ENCODE measurements around the gene YAP1.

Gene YAP1

DNA sequence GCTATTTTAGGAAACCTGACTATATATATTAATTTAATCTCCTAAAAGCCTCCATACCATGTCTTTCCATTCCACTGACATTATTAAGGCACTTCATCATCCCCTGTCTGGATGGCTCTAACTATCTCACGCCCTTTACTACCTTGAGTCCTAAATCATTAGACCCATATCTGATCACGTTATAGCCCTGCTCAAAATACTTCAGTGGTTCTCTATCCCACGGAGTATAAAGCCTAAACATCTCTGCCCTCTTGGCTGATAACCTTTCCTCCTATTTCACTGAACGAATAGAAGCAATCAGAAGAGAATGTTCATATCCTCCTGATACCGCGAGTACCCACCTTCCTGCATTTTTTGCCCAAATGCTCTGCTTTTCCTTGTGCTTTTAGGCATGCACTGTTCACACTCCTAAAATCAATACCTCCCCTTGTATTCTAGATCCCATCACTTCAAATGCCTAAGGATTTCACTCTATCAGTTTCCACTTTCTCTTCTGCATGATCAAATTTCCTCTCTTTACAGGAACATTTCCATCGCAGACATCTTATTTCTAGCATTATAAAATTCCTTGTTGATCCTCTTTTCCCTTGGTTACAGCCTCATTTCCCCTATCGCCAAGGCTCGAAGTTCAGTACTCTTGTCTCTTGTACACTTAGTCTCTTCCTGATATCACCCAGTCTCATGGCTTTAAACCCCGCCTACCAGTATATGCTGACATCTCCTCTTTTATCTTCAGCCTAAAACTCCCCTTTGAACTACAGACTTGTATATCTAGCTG is 162.0 kb downstream of the YAP1 start (continued):
- TF ChIP-seq, protein P1, sequence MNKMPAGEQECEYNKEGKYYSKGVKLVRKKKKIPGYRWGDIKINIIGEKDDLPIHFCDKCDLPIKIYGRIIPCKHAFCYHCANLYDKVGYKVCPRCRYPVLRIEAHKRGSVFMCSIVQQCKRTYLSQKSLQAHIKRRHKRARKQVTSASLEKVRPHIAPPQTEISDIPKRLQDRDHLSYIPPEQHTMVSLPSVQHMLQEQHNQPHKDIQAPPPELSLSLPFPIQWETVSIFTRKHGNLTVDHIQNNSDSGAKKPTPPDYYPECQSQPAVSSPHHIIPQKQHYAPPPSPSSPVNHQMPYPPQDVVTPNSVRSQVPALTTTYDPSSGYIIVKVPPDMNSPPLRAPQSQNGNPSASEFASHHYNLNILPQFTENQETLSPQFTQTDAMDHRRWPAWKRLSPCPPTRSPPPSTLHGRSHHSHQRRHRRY (tag by site-specific recombination; IDR thresholded peaks at IDR 0.05) = no peak

DNA sequence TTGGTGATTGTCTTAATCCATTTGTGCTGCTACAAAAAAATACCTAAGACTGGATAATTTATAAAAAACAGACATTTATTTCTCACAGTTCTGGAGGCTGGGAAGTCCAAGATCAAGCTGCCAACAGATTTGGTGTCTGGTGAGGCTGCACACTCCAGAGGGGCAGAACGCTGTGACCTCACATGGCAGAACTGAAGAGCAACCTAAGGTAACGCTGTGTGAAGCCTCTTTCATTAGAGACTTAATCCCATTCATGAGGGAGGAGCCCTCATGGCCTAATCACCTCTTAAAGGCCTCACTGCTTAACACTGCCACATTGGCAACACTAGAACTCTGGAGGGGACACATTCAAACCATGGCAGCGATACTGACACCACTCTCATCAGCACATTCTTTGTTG is 164.4 kb downstream of the YAP1 start:
- no peak overlapping the region for H3K4me3 ChIP-seq (ENCODE audit: low read depth, low read length)
- ChIA-PET CTCF (interaction anchor here (0.9 kb wide), 1 partner anchor 20 kb away, joined by 3 read pairs; no protein-coding TSS in a partner anchor), POLR2A (no interaction called here)
- H3K36me3 ChIP-seq (ENCODE audit: control insufficient read depth in 2 of 2, insufficient read depth in 1 of 2, low read length in 2 of 2) = no peaks in the 10 kb centered on the region
- H3K27ac ChIP-seq (ENCODE audit: extremely low read depth, low read depth, low read length) = no peak overlapping the region
- no peaks in the 10 kb centered on the region for H3K4me1 ChIP-seq (ENCODE audit: control insufficient read depth, insufficient read depth, low read length)
- peak; percentile 23 for TF ChIP-seq SETDB1 (IDR thresholded peaks at IDR 0.05; ENCODE audit: insufficient read length, low read length)
- no peak for TF ChIP-seq ZNF670 (tag by site-specific recombination; IDR thresholded peaks at IDR 0.05; ENCODE audit: low read depth)
- TF ChIP-seq, protein P2, sequence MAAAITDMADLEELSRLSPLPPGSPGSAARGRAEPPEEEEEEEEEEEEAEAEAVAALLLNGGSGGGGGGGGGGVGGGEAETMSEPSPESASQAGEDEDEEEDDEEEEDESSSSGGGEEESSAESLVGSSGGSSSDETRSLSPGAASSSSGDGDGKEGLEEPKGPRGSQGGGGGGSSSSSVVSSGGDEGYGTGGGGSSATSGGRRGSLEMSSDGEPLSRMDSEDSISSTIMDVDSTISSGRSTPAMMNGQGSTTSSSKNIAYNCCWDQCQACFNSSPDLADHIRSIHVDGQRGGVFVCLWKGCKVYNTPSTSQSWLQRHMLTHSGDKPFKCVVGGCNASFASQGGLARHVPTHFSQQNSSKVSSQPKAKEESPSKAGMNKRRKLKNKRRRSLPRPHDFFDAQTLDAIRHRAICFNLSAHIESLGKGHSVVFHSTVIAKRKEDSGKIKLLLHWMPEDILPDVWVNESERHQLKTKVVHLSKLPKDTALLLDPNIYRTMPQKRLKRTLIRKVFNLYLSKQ (tag by site-specific recombination; IDR thresholded peaks at IDR 0.05; ENCODE audit: borderline replicate concordance) = no peak
- no peak for TF ChIP-seq ZXDB (tag by site-specific recombination; IDR thresholded peaks at IDR 0.05)
- H3K9me3 ChIP-seq (ENCODE audit: control insufficient read depth, insufficient read depth, low read depth, low read length) = no peaks in the 10 kb centered on the region

DNA sequence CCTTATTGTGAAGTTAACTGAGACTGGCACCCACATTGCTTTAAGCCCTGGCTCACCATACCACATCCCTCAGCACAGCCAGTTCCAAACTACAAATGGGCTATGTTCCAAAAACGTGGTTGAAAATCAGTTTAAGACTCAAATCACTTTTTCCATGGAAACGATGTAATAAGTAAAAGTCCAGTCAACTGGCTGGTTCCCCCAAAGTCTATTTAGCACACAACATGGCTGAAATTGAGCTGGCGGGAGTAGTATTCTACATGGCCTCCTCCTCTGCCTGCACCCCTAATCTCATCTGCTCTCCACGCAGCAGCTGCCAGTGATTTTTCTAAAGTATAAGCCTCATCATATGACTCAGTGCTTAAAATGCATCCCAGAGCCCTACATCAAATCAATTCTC is 166.1 kb downstream of the YAP1 start:
- H3K36me3 ChIP-seq (ENCODE audit: control insufficient read depth in 2 of 2, insufficient read depth in 1 of 2, low read length in 2 of 2) = no peaks in the 10 kb centered on the region
- no peaks in the 10 kb centered on the region; the same call in 1 of the 2 replicates for H3K4me1 ChIP-seq (ENCODE audit: control insufficient read depth, insufficient read depth, low read length)
- POLR2A ChIA-PET = no interaction called here
- H3K4me3 ChIP-seq (ENCODE audit: low read depth, low read length) = no peak overlapping the region
- H3K9me3 ChIP-seq (ENCODE audit: control insufficient read depth, insufficient read depth, low read depth, low read length) = no peaks in the 10 kb centered on the region
- CTCF ChIA-PET = interaction anchor here (0.6 to 0.7 kb wide), 2 partner anchors 42 to 269 kb away, joined by 3 read pairs; no protein-coding TSS in a partner anchor
- no peak overlapping the region for H3K27ac ChIP-seq (ENCODE audit: extremely low read depth, low read depth, low read length)
- TF ChIP-seq EGR2 (tag by site-specific recombination; IDR thresholded peaks at IDR 0.05; ENCODE audit: low read depth) = no peak
- TF ChIP-seq, protein P3, sequence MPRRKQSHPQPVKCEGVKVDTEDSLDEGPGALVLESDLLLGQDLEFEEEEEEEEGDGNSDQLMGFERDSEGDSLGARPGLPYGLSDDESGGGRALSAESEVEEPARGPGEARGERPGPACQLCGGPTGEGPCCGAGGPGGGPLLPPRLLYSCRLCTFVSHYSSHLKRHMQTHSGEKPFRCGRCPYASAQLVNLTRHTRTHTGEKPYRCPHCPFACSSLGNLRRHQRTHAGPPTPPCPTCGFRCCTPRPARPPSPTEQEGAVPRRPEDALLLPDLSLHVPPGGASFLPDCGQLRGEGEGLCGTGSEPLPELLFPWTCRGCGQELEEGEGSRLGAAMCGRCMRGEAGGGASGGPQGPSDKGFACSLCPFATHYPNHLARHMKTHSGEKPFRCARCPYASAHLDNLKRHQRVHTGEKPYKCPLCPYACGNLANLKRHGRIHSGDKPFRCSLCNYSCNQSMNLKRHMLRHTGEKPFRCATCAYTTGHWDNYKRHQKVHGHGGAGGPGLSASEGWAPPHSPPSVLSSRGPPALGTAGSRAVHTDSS (tag by site-specific recombination; IDR thresholded peaks at IDR 0.05) = no peak
- no peak for TF ChIP-seq ZNF621 (tag by site-specific recombination; IDR thresholded peaks at IDR 0.05)
- no peak for TF ChIP-seq BCL11A (tag by site-specific recombination; IDR thresholded peaks at IDR 0.05; ENCODE audit: low read depth)
- TF ChIP-seq ZNF146 (tag by site-specific recombination; IDR thresholded peaks at IDR 0.05) = no peak
- TF ChIP-seq, protein P4, sequence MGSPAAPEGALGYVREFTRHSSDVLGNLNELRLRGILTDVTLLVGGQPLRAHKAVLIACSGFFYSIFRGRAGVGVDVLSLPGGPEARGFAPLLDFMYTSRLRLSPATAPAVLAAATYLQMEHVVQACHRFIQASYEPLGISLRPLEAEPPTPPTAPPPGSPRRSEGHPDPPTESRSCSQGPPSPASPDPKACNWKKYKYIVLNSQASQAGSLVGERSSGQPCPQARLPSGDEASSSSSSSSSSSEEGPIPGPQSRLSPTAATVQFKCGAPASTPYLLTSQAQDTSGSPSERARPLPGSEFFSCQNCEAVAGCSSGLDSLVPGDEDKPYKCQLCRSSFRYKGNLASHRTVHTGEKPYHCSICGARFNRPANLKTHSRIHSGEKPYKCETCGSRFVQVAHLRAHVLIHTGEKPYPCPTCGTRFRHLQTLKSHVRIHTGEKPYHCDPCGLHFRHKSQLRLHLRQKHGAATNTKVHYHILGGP (tag by site-specific recombination; IDR thresholded peaks at IDR 0.05) = no peak
- TF ChIP-seq, protein P5, sequence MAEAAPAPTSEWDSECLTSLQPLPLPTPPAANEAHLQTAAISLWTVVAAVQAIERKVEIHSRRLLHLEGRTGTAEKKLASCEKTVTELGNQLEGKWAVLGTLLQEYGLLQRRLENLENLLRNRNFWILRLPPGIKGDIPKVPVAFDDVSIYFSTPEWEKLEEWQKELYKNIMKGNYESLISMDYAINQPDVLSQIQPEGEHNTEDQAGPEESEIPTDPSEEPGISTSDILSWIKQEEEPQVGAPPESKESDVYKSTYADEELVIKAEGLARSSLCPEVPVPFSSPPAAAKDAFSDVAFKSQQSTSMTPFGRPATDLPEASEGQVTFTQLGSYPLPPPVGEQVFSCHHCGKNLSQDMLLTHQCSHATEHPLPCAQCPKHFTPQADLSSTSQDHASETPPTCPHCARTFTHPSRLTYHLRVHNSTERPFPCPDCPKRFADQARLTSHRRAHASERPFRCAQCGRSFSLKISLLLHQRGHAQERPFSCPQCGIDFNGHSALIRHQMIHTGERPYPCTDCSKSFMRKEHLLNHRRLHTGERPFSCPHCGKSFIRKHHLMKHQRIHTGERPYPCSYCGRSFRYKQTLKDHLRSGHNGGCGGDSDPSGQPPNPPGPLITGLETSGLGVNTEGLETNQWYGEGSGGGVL (tag by site-specific recombination; IDR thresholded peaks at IDR 0.05) = no peak
- TF ChIP-seq, protein P6, sequence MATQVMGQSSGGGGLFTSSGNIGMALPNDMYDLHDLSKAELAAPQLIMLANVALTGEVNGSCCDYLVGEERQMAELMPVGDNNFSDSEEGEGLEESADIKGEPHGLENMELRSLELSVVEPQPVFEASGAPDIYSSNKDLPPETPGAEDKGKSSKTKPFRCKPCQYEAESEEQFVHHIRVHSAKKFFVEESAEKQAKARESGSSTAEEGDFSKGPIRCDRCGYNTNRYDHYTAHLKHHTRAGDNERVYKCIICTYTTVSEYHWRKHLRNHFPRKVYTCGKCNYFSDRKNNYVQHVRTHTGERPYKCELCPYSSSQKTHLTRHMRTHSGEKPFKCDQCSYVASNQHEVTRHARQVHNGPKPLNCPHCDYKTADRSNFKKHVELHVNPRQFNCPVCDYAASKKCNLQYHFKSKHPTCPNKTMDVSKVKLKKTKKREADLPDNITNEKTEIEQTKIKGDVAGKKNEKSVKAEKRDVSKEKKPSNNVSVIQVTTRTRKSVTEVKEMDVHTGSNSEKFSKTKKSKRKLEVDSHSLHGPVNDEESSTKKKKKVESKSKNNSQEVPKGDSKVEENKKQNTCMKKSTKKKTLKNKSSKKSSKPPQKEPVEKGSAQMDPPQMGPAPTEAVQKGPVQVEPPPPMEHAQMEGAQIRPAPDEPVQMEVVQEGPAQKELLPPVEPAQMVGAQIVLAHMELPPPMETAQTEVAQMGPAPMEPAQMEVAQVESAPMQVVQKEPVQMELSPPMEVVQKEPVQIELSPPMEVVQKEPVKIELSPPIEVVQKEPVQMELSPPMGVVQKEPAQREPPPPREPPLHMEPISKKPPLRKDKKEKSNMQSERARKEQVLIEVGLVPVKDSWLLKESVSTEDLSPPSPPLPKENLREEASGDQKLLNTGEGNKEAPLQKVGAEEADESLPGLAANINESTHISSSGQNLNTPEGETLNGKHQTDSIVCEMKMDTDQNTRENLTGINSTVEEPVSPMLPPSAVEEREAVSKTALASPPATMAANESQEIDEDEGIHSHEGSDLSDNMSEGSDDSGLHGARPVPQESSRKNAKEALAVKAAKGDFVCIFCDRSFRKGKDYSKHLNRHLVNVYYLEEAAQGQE (tag by site-specific recombination; IDR thresholded peaks at IDR 0.05) = no peak
- no peak for TF ChIP-seq ZBTB21 (tag by site-specific recombination; IDR thresholded peaks at IDR 0.05)
- TF ChIP-seq, protein P7, sequence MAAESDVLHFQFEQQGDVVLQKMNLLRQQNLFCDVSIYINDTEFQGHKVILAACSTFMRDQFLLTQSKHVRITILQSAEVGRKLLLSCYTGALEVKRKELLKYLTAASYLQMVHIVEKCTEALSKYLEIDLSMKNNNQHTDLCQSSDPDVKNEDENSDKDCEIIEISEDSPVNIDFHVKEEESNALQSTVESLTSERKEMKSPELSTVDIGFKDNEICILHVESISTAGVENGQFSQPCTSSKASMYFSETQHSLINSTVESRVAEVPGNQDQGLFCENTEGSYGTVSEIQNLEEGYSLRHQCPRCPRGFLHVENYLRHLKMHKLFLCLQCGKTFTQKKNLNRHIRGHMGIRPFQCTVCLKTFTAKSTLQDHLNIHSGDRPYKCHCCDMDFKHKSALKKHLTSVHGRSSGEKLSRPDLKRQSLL (tag by site-specific recombination; IDR thresholded peaks at IDR 0.05) = no peak
- no peak for TF ChIP-seq GFI1B (tag by site-specific recombination; IDR thresholded peaks at IDR 0.05)
- TF ChIP-seq, protein P1 (tag by site-specific recombination; IDR thresholded peaks at IDR 0.05) = no peak
- TF ChIP-seq ZNF2 (tag by site-specific recombination; IDR thresholded peaks at IDR 0.05) = no peak

All from HEK293 (cell line).